SK-N-SH (cell line): ENCODE results near the gene ATOSA. TPM values are rescaled to one million over a fixed set of nuclear protein-coding genes. Genes with fewer than 3 reads are reported as not detected.

Experiments used
- CTCF ChIA-PET: fragments of 300-600, 350-600 bp; formaldehyde crosslinking; extraction: SDS; loops from one replicate; lab custom pipeline; 2021; lab: Yijun Ruan, JAX
- POLR2A ChIA-PET: fragments of 350-600 bp; sonication (Branson Sonifier 250); formaldehyde crosslinking; extraction: SDS; loops from one replicate; lab custom pipeline; 2020; ENCODE audit warnings: antibody characterized with exemption, inconsistent platforms; lab: Yijun Ruan, JAX
- DNase-seq: peaks from one replicate; pipeline ENCODE4 v3.0.0; 2012
- H2AFZ ChIP-seq: fragments of 200-600 bp; sonication (generic); 2 replicates; pipeline ENCODE4 v1.8.1; 2016; ENCODE audit warnings: antibody characterized with exemption, mild to moderate bottlenecking, low read depth
- H3F3A ChIP-seq: fragments of 200-600 bp; sonication (generic); replicated peaks from 2 replicates; pipeline ENCODE3; 2016; ENCODE audit warnings: antibody characterized with exemption, mild to moderate bottlenecking; ENCODE audit not compliant: insufficient read depth
- H3K27ac ChIP-seq, 2 experiments: fragments of 200-500 bp in 1 of 2; fragments of 200-600 bp in 1 of 2; sonication (Bioruptor generic) in 1 of 2; sonication (generic), shearing (Covaris generic) in 1 of 2; 2 replicates each; pipeline versions ENCODE4 v1.5.1 to v1.6.1; 2014 to 2016; ENCODE audit warnings: low read depth in 2 of 2, inconsistent platforms in 1 of 2, low read length in 1 of 2, mild to moderate bottlenecking in 1 of 2, mixed read lengths in 1 of 2
- H3K27me3 ChIP-seq: fragments of 200-600 bp; sonication (generic), shearing (Covaris generic); 2 replicates; pipeline ENCODE4 v1.6.1; 2016; ENCODE audit warnings: mixed run types; ENCODE audit not compliant: insufficient read depth
- H3K36me3 ChIP-seq, 2 experiments: fragments of 200-500 bp in 1 of 2; fragments of 200-600 bp in 1 of 2; sonication (Bioruptor generic) in 1 of 2; sonication (generic) in 1 of 2; replicated peaks in 1 of 2; 2 replicates each; pipeline versions ENCODE3 to v1.5.1; 2014 to 2016; ENCODE audit warnings: low read length in 1 of 2, mild to moderate bottlenecking in 1 of 2; ENCODE audit not compliant: insufficient read depth in 2 of 2, control insufficient read depth in 1 of 2
- H3K4me1 ChIP-seq, 2 experiments: fragments of 200-500 bp in 1 of 2; fragments of 200-600 bp in 1 of 2; sonication (Bioruptor generic) in 1 of 2; sonication (generic), shearing (Covaris generic) in 1 of 2; 2 replicates each; pipeline versions ENCODE4 v1.5.1 to v1.6.1; 2014 to 2016; ENCODE audit warnings: low read depth in 1 of 2, low read length in 1 of 2, mixed run types in 1 of 2; ENCODE audit not compliant: insufficient read depth in 2 of 2, control insufficient read depth in 1 of 2
- H3K4me2 ChIP-seq: fragments of 200-600 bp; sonication (generic), shearing (Covaris generic); 2 replicates; pipeline ENCODE4 v1.6.1; 2017; ENCODE audit warnings: mixed run types
- H3K4me3 ChIP-seq, 2 experiments: fragments of 200-500 bp in 1 of 2; fragments of 200-600 bp in 1 of 2; sonication (Bioruptor generic) in 1 of 2; sonication (generic), shearing (Covaris generic) in 1 of 2; 2 replicates each; pipeline versions ENCODE4 v1.5.1 to v1.8.1; 2014 to 2016; ENCODE audit warnings: low read depth in 2 of 2, inconsistent platforms in 1 of 2, low read length in 1 of 2, mild to moderate bottlenecking in 1 of 2, mixed read lengths in 1 of 2, moderate library complexity in 1 of 2
- H3K79me2 ChIP-seq: fragments of 200-600 bp; sonication (generic); 2 replicates; pipeline ENCODE4 v1.8.1; 2017; ENCODE audit warnings: mild to moderate bottlenecking; ENCODE audit not compliant: insufficient read depth
- H3K9ac ChIP-seq: fragments of 200-600 bp; sonication (generic); 2 replicates; pipeline ENCODE4 v1.6.1; 2017; ENCODE audit warnings: mixed run types
- H3K9me2 ChIP-seq: fragments of 200-600 bp; sonication (generic); 2 replicates; pipeline ENCODE4 v1.6.1; 2017; ENCODE audit warnings: mixed run types
- H3K9me3 ChIP-seq: fragments of 200-600 bp; sonication (generic); 2 replicates; pipeline ENCODE4 v1.6.1; 2017; ENCODE audit warnings: mixed run types, mild to moderate bottlenecking, moderate library complexity
- H4K20me1 ChIP-seq: fragments of 200-600 bp; sonication (generic); 2 replicates; pipeline ENCODE4 v1.6.1; 2017; ENCODE audit warnings: mild to moderate bottlenecking, mixed run types; ENCODE audit not compliant: insufficient read depth
- EZH2phosphoT487 ChIP-seq: fragments of 200-600 bp; sonication (generic); IDR thresholded peaks from 2 replicates; pipeline ENCODE4 v1.6.1; 2017; ENCODE audit warnings: low read depth, mixed run types, mild to moderate bottlenecking, antibody characterized with exemption, moderate library complexity, borderline replicate concordance
- FOSL2 ChIP-seq: IDR thresholded peaks from 2 replicates; pipeline ENCODE4 v1.4.0; 2012; ENCODE audit warnings: low read depth, mild to moderate bottlenecking, moderate library complexity, borderline replicate concordance
- FOXM1 ChIP-seq: IDR thresholded peaks from 2 replicates; pipeline ENCODE4 v1.4.0; 2012; ENCODE audit warnings: low read depth, mild to moderate bottlenecking
- GABPA ChIP-seq: IDR thresholded peaks from 2 replicates; pipeline ENCODE4 v1.4.0; 2012; ENCODE audit warnings: low read depth, mild to moderate bottlenecking
- GATA2 ChIP-seq: sonication (generic); formaldehyde crosslinking; IDR thresholded peaks from 2 replicates; pipeline ENCODE4 v1.5.0; 2020; ENCODE audit warnings: mild to moderate bottlenecking, missing genetic modification reagents
- JUND ChIP-seq: IDR thresholded peaks from 2 replicates; pipeline ENCODE4 v1.4.0; 2012
- MAX ChIP-seq: IDR thresholded peaks from 2 replicates; pipeline ENCODE4 v1.4.0; 2012; ENCODE audit warnings: low read depth
- PBX3 ChIP-seq: IDR thresholded peaks from 2 replicates; pipeline ENCODE4; 2012
- REST ChIP-seq: IDR thresholded peaks from 2 replicates; pipeline ENCODE4 v1.6.1; 2012; ENCODE audit warnings: mild to moderate bottlenecking, low read depth, low read length, moderate library complexity
- TAF1 ChIP-seq: IDR thresholded peaks from 2 replicates; pipeline ENCODE4 v1.6.1; 2012; ENCODE audit warnings: low read depth, mild to moderate bottlenecking, low read length, moderate library complexity, borderline replicate concordance
- TEAD4 ChIP-seq: IDR thresholded peaks from 2 replicates; pipeline ENCODE4 v1.4.0; 2012; ENCODE audit warnings: mild to moderate bottlenecking, borderline replicate concordance; ENCODE audit not compliant: insufficient read depth
- USF1 ChIP-seq: IDR thresholded peaks from 2 replicates; pipeline ENCODE4 v1.4.0; 2012; ENCODE audit warnings: low read depth, borderline replicate concordance
- USF2 ChIP-seq: fragments of 150-350 bp; IDR thresholded peaks from 2 replicates; pipeline ENCODE4 v1.6.1; 2017; ENCODE audit warnings: antibody characterized with exemption, low read length, low read depth, borderline replicate concordance
- WGBS: methylation state at CpG from one replicate; pipeline ENCODE4 v1.1.6; 2017; ENCODE audit warnings: low lambda C conversion rate; 5-methylcytosine and 5-hydroxymethylcytosine counted together
- polyA plus RNA-seq, 3 experiments: library from polyadenylated mRNA; depleted of rRNA; stranded (reverse); fragments of >200 nt; gene quantifications; 2 replicates each; pipeline ENCODE4 v1.2.3, GENCODE V29; 2012

Gene ATOSA
- polyA plus RNA-seq, 1 of the 3 experiments (the other 2 are of a cell fraction): 7.4 TPM

GRCh38 chr15:52718551-52718950 is 39.4 kb upstream of the ATOSA start:
- WGBS: 31% methylated on average over 2 of the region's 2 CpGs

GRCh38 chr15:52717924-52718323 is 38.7 kb upstream of the ATOSA start:
- Histone ChIP-seq H3K4me2 (no peak overlapping the region), H3K27ac (no peak overlapping the region), H4K20me1 (no peaks in the 10 kb centered on the region), H3K9ac (no peak overlapping the region), H3K9me3 (no peaks in the 10 kb centered on the region), H3K36me3 (no peaks in the 10 kb centered on the region), H2AFZ (no peak overlapping the region), H3K27me3 (no peaks in the 10 kb centered on the region; the same call in 1 of the 2 replicates), H3K4me1 (no peaks in the 10 kb centered on the region), H3K79me2 (no peaks in the 10 kb centered on the region), H3F3A (no peaks in the 10 kb centered on the region), H3K4me3 (no peak overlapping the region), H3K9me2 (no peaks in the 10 kb centered on the region)
- ChIA-PET POLR2A (no interaction called here), CTCF (interaction anchor here (1.4 kb wide), 1 partner anchor 18 kb away, joined by 3 read pairs; no protein-coding TSS in a partner anchor)
- DNase-seq: no peak
- no peak for TF ChIP-seq GATA2 (CRISPR knock-in tag)
- WGBS: 87% methylated on average over 6 of the region's 6 CpGs

More at GRCh38 chr15:52718551-52718950, 39.4 kb upstream of the ATOSA start:
- ChIA-PET CTCF (interaction anchor here (1.4 kb wide), 1 partner anchor 17 kb away, joined by 3 read pairs; no protein-coding TSS in a partner anchor), POLR2A (no interaction called here)
- Histone ChIP-seq H3K27me3 (no peaks in the 10 kb centered on the region; the same call in 1 of the 2 replicates), H3K9ac (no peak overlapping the region), H3K79me2 (no peaks in the 10 kb centered on the region), H3F3A (no peaks in the 10 kb centered on the region), H3K27ac (no peak overlapping the region), H4K20me1 (no peaks in the 10 kb centered on the region), H3K4me3 (no peak overlapping the region), H3K4me1 (no peaks in the 10 kb centered on the region), H3K4me2 (no peak overlapping the region), H3K9me3 (no peaks in the 10 kb centered on the region), H3K9me2 (no peaks in the 10 kb centered on the region), H3K36me3 (no peaks in the 10 kb centered on the region), H2AFZ (no peak overlapping the region)
- DNase-seq: no peak
- no peak for TF ChIP-seq TEAD4
- TF ChIP-seq EZH2phosphoT487: no peak
- TF ChIP-seq FOXM1: no peak
- TF ChIP-seq GABPA: no peak
- no peak for TF ChIP-seq JUND
- TF ChIP-seq MAX: no peak
- TF ChIP-seq PBX3: no peak

GRCh38 chr15:52717481-52717880 is 38.3 kb upstream of the ATOSA start:
- no peak for DNase-seq
- TF ChIP-seq USF1 (no peak), USF2 (no peak), TAF1 (no peak), REST (no peak), FOSL2 (no peak)
- H4K20me1 ChIP-seq: no peaks in the 10 kb centered on the region
- H3K79me2 ChIP-seq: no peaks in the 10 kb centered on the region
- H3K27ac ChIP-seq: no peak overlapping the region
- no peaks in the 10 kb centered on the region for H3K4me1 ChIP-seq
- H3K9me2 ChIP-seq: no peaks in the 10 kb centered on the region
- H3K9ac ChIP-seq: no peak overlapping the region
- no peaks in the 10 kb centered on the region for H3K36me3 ChIP-seq
- no peaks in the 10 kb centered on the region for H3F3A ChIP-seq
- no peak overlapping the region for H3K4me3 ChIP-seq
- no peaks in the 10 kb centered on the region for H3K9me3 ChIP-seq
- POLR2A ChIA-PET: no interaction called here
- no peak overlapping the region for H2AFZ ChIP-seq
- WGBS: 58% methylated on average over 6 of the region's 6 CpGs
- H3K4me2 ChIP-seq: no peak overlapping the region
- CTCF ChIA-PET: no interaction called here
- H3K27me3 ChIP-seq: no peaks in the 10 kb centered on the region; the same call in 1 of the 2 replicates
